HG02943 (cell line): ENCODE results near the gene MIR17HG.
"Not testable (repeated sequence)": the region's sequence is repeated elsewhere in the genome, so short reads cannot be mapped to it uniquely, and the experiment has no call there.

ENCODE experiments used
- ATAC-seq: cut with Tn5 transposase; IDR thresholded peaks from one replicate; pipeline ENCODE4 v1.9.1; 2021; ENCODE audit warnings: mild to moderate bottlenecking, low read depth, moderate library complexity; ENCODE audit not compliant: unreplicated experiment

The MIR17HG gene

DNA sequence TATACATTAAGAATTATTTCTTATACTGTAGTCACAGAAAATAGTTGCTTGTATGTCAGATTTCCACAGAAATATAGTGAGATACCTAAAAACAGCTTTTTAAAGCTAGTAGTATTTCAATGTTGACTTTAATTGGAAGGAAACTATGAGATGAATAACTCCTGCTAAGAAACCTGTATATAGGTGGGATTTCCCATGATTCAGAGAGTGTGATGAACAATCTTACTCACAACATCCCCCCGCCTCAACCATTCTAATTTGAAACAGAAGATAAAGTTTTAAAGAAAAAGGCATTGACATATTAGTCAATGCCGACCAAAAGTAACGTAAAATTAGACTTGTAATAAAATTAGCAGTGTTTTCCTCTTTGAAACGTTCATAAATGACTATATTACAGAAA is 1.4 kb upstream of the MIR17HG start:
- no peak for ATAC-seq

DNA sequence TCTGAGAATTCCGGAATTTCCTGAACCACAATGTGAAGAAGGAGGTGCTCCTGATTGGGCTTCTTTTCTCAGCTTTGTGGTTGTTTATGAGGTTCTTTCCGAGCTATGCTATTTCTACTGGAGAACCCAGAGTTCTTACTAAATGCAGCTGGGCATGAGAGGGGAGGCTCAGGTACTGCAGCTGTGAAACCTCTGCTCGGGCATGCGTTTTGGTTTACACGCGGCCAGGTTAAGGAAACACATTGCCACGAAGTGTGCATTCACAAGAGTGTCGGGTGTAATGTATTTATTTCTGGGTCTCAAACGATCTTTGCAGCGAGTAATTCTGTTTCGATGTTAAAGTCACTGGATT is 661 bp upstream of the MIR17HG start:
- ATAC-seq = peak; percentile 28

DNA sequence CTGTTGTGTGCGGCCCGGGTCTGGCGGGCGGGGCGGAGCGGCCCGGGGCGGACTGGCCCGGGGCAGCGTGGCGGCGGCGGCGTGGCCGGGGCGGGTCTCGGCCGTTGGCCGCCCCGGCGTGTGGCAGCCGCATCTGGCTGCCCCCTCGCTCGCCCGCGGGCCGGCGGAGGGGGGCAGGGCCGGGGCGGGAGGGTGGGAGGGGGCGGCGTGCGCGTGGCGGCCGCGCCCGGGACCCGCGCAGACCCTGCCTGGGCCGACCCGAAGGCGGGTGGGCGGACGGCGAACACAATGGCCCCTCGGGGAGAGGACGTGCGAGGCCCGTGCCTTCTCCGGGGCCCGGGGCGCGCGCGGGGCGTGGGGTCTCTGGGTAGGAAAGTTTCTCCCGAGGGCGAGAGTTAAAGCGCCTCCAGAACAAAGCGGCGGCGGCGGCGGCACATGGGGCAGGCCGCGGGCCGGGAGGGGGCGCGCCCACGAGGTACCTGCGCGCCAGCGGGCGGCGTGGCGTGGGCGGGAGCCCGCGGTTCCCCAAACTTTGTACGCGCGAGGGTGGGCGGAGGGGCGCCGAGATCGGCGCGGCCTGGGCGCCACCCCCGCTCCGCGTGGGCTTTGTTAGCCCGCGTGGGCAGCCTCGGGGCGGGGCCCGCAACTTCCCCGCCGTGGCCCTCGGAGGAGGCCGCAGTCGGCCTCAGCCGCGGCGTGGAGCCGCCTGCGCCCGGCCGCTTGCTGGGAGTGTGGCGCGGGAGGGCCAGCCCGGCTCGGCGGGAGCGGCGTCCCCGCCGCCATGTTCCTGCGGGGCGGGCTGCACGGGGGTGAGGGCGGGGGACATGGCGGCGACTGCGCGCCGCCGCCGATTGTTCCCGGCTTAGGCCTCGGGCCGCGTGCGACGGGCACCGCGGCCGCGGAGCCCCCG is 764 bp downstream of the MIR17HG start:
- peak; percentile 37 for ATAC-seq

DNA sequence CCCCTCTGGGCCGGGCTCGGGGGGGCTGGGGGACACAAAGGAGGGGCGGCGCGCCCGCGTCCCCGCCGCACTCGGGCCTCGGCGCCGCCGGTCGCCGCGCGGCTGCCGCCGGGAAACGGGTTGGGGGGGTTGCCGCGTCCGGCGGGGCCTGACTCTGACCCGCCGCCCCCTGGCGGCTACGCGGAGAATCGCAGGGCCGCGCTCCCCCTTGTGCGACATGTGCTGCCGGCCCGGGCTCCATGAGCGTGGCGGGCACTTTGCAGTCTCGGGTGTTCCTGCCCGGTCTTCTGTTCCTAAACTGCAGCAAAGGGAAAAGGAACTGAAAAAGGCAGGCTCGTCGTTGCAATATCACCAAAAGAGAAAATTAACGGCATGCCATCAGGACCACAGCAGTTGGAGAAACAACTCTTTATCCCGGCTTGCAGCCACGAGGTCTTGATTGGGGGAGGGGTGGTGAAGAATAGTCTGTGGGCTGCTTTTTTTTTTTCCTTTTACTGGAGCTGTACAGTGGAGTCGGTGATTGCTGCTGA is 1.5 kb downstream of the MIR17HG start:
- peak; percentile 49 for ATAC-seq

DNA sequence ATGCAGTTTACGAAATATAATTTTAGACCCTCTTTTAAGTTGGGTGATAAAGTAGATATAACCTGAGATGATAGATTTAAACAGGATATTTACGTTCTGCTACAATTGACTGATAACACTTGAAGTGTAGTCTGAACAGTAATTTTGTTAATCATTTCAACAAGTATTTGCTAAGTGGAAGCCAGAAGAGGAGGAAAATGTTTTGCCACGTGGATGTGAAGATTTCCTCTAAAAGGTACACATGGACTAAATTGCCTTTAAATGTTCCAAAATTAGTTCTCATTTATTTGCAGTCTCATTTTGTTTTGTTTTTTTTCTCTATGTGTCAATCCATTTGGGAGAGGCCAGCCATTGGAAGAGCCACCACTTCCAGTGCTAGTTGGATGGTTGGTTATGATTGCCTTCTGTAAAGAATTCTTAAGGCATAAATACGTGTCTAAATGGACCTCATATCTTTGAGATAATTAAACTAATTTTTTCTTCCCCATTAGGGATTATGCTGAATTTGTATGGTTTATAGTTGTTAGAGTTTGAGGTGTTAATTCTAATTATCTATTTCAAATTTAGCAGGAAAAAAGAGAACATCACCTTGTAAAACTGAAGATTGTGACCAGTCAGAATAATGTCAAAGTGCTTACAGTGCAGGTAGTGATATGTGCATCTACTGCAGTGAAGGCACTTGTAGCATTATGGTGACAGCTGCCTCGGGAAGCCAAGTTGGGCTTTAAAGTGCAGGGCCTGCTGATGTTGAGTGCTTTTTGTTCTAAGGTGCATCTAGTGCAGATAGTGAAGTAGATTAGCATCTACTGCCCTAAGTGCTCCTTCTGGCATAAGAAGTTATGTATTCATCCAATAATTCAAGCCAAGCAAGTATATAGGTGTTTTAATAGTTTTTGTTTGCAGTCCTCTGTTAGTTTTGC is 2.8 kb downstream of the MIR17HG start:
- ATAC-seq = no peak

DNA sequence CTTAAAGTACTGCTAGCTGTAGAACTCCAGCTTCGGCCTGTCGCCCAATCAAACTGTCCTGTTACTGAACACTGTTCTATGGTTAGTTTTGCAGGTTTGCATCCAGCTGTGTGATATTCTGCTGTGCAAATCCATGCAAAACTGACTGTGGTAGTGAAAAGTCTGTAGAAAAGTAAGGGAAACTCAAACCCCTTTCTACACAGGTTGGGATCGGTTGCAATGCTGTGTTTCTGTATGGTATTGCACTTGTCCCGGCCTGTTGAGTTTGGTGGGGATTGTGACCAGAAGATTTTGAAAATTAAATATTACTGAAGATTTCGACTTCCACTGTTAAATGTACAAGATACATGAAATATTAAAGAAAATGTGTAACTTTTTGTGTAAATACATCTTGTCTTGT is 3.6 kb downstream of the MIR17HG start:
- ATAC-seq = no peak

DNA sequence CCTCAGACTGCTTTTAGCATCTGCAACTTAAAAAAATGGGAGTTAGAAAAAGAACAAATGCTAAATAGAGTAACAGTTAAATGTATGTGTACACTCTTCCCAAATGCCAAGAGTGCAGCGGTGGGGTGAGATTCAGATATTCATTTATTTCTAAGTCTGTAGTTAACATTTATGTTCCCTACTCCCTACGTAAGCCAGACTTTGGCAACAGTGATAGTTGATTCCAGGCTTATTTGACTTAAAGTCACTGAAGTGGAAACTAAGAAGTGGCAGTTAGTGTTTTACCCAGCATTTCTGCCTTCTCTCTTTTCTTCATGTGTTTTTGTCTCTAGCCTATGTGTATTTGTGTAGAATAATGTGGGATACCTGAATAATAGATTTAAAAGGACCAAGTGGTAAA is 4.5 kb downstream of the MIR17HG start:
- ATAC-seq = no peak

DNA sequence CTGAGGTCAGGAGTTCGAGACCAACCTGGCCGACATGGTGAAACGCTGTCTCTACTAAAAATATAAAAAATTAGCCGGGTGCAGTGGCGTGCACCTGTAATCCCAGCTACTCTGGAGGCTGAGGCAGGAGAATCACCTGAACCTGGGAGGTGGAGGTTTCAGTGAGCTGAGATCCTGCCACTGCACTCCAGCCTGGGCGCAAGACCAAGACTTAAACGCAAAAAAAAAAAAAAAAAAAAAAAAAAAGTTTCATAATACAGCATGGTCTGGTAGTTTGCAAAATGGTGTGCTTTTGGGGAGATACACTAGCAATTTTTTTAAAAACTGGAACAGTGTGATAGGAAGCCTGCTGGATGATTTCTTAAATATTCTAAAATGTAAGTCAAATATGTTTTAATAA is 5.4 kb downstream of the MIR17HG start:
- not testable (repeated sequence) for ATAC-seq

DNA sequence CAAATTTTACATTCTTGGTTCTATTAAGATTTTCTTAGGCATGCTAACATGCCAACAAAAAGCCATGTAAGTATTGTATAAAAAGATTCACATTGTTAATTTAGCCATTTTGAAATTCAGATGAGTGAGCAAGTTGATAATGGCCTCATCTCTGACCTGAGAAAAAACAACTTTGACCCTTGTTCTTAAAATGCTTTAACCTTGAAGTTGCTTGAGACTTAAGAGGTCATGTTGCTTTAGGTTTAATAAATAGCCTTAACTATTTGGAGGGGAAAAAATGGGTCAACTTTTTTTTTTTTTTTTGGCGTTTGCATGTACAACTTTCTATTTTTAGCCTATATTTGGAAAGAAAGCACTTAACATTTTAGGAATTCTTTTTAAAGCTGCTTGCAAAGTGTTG is 6.0 kb downstream of the MIR17HG start:
- no peak for ATAC-seq

DNA sequence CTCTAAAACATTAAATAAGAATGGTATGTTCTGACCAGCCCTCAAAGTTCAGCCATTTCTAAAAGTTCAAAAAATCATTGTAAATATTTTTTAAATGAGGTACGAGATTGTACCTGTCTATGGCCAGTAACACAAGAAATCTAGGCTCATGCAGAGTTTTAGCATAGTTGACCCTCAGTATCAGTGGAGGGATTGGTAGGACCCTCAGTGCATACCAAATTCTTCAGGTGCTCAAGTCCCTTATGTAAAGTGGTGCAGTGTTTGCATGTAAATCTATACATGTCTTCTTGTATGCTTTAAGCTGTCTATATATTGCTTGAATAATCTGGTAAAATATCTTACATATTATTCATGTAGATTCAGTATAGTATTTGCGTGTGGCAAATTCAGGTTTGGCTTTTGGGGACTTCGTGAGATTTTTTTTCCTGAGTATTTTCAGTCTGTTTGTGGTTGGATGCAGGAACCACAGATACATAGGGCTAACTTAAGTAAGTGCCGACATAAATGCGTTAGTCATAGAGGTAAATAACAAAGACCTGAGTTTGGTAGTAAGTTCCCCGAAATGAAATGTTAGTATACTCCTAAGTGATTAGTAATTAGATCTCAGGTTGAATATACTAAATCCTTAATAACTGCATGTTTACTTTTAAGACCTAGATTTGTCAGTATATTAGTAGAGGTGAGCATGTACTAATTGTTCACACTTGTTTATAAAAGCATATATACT is 7.8 kb downstream of the MIR17HG start:
- no peak for ATAC-seq

DNA sequence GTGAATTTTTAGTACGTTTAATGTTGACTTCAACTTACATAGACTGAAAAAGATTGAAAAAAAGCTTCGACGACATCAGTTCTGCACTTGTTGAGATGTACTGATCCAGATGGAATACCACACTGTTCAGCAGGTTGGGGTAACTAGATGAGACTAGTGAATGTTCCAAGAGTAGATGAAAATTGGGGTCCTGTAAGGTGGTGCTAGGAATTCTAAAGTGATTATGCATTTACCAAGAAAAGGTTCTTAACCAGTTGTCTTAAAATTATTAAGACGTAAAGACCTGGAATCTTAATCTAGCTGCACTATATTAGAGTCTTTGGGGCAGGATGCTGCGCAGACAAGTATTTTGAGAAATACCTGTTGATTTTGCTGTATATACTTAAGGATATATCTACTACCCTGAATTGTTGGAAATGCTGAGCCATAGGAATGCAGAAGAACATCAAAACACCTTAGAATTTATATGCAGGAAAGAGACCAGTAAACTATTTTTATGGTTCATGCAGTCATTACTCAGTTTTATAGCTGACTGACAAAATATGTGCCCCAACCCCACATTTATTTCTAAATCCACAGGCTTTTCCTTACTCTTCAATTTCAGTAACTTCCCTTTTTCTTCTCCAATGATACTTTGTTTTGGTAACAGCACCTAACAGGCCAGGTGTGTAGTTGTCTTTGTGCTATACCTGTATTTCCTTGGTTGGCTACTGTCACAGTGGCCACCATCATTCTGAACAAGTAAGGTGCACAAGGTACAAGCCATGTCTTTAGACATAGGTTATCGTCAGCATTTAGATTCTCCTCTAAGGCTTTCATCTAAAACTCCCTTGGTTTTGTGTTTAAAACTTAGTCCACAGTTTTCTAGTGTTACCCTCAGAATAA is 8.6 kb downstream of the MIR17HG start:
- no peak for ATAC-seq

DNA sequence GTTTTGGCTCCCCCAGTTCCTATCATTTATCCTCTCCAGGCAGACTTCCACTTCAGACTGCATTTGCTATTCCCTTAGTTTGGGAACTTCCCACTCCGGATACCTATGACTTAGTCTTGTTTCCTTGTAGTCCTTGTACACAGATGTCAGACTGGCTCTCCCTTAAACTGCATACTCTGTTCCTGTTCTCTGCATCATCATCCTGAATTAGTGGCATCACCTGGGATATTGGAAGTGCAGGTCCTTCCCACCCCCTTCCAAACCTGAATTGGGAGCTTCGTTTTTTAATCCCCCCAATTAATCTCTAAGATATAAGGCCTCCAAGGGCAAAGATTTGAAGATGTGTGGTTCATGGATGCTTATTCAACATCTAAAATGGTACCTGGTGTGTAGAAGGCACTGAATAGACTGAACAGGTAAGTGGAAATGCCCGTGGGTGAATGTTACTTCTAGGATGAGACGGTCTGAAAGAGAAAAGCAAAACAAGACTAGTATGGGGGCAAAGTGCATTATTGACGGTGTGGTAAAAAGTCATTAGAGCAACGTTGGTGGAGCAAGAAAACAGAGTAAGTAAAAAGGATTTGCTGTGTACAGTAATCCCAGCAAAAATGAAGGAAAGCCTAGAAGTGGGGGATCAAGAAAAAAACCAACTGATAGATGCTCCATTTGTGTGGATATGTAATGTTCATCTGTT is 9.6 kb downstream of the MIR17HG start:
- no peak for ATAC-seq

DNA sequence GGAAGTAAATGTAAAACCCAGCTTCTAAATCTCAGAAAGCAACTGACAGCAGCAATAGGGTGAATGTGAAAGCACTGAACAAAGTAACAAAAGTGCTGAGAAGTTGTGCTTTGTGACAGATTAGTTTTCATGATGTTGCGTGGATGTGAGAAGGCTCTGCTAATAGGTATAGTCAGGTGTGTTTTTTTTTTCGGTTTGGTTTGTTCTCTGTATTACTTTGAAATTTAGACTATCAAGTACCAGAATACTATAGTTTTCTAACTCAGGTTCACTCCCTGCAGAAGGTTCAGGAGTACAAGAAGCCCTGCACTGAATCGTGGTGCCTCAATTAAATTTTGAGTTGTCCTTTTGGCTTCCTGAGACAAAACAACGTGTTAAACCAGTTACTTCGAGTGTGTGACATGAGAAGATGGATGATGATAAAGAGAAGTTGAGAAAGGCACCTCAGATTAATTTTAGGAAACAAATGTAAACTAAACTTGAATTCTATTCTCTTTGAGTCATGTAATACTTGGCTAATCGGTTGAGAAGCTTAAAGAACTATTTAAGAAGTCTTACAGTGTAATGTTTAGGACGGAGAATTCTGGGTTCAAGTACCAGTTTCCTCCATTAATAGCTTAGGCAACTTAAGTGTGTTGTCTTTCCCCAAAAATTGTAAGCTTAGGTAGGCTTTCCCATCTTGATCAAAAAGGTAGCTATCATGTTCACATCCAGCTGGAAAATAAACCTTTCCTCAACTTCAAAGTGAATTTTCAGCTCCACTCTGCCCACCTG is 10.3 kb downstream of the MIR17HG start:
- no peak for ATAC-seq

DNA sequence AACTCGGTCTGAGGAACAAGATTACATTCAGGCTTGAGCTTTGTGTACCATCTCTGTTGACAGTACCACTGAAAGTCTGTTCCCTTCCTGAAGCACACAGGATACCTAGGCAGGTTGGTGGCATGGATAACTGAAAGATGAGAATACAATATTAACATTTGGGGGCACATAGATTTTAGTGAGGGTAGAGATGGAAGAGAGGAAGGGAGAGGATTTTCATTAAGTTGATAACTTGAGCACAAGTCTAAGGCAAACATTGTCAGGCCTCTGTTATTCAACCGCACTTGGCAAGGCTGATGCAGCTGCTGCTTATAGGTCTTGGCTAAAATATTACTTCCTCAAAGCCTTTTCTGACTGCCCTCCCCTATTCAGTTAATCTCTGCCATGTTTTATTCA is 10.9 kb downstream of the MIR17HG start:
- no peak for ATAC-seq

DNA sequence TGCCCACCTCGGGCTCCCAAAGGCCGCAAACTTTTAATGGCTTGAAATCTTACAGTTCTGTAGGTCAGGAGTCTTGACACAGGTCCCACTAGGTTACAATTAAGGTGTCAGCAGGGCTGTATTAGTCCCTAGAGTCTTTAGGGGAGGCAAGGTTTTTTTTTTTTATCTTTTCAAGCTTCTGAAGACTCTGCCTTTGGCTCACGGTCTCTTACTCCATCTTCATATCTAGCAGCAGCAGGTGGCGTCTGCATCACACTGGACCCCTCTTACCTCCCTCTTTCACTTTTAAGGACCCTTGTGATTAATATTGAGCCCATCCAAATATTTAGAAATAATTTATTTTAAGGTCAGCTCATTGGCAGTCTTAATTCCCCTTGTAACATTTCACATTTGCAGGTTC is 11.6 kb downstream of the MIR17HG start:
- ATAC-seq = no peak

DNA sequence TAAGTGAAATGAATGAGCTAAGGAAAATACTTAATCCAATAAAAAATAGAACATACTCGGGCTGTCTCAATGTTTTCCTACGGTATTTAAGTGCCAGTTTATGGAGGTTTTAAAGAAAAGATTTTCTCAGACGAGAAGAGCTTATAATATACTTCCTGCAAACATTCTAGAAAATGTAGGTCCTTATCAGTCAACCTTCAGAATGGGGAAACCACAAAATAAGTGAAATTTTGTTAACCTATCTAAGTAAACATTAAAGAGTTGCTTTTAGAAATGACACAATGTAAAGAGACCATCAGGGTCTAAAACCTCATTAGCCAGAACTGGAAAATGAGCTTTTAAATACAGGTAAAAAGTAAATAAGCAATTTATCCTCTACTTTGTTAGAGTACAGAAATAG is 12.1 kb downstream of the MIR17HG start:
- ATAC-seq = no peak

DNA sequence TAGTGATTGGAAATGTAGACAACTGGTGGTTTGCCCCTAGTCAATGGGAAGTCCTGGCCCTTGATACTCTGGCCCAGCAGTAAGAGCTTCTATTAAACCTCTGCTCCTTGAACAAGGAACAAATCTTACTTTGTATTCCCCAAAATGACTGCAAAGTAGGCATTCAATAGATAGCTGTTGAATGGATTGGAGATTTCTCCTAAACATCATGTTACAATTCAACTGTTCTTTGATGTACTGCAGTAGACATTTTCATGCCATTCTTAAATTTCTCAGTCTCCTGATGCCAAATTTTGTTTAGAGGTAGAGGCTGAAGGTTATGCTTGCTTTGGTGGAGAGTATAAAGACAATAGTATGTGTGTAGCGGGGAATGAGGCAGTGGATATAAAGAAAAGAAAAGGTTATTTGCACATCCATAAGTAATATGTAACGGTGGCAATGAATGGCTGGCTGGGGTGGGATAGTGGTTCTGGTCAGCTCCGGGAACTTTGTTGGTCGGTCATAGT is 12.8 kb downstream of the MIR17HG start:
- ATAC-seq = no peak

DNA sequence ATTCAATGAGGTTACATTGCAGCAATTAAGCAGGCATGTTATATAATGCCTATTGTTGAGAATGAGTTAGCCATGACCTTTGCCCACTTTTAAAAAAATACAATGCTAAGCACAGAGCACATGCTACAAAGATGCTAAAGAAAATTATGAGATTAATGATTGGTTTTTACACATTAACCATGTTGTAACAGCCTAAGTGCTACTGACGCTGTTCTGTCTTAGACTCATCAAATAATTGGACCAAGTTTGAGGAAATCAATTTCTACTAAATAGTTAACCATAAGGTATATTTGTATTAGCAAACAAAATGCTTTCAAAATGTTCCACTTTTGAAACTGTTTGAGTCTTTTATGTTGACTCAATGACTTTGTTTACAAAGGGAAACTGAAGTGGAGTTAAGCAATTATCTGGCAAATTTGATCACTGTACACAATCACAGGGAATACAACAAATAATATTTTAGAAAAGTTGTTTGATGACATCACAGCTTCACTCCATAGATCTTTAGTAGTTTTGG is 14.3 kb downstream of the MIR17HG start:
- no peak for ATAC-seq
